ENCODE results near the gene CCNG2. TPM values are rescaled to one million over a fixed set of nuclear protein-coding genes. Genes with fewer than 3 reads are reported as not detected.

The CCNG2 gene
- total and polyA plus RNA-seq, 9 of the 15 experiments (the other 6 are each of a cell fraction or from before 2014, with no cell fraction given) = 0.49 to 6.6 (median 2.9) TPM

- no peak for TF ChIP-seq EP400 (IDR thresholded peaks at IDR 0.05)
- no peak for TF ChIP-seq HMG20A (CRISPR knock-in tag; conservative IDR thresholded peaks at IDR 0.05)
- no peak for TF ChIP-seq NCOR1 (IDR thresholded peaks at IDR 0.05)
- no peak for TF ChIP-seq CREB3L1 (IDR thresholded peaks at IDR 0.05; ENCODE audit: borderline replicate concordance, low read depth)
- TF ChIP-seq MAZ (CRISPR knock-in tag; conservative IDR thresholded peaks at IDR 0.05 in 1 of 2, IDR thresholded peaks at IDR 0.05 in 1 of 2) = no peak
- TF ChIP-seq SIN3A (IDR thresholded peaks at IDR 0.05; ENCODE audit: borderline replicate concordance in 2 of 2, control insufficient read depth in 1 of 2, low read depth in 2 of 2, low read length in 2 of 2) = no peak
- TF ChIP-seq E2F1 (CRISPR knock-in tag; IDR thresholded peaks at IDR 0.05) = no peak
- TF ChIP-seq FOXJ2 (tag; IDR thresholded peaks at IDR 0.05) = no peak
- no peak for TF ChIP-seq DNMT1 (IDR thresholded peaks at IDR 0.05)
- no peak for TF ChIP-seq TOE1 (IDR thresholded peaks at IDR 0.05; ENCODE audit: borderline replicate concordance)
- TF ChIP-seq TOE1 (CRISPR knock-in tag; IDR thresholded peaks at IDR 0.05; ENCODE audit: borderline replicate concordance, low read depth) = no peak
- TF ChIP-seq HOXB6 (CRISPR knock-in tag; IDR thresholded peaks at IDR 0.05; ENCODE audit: borderline replicate concordance) = no peak
- TF ChIP-seq ZNF740 (CRISPR knock-in tag; IDR thresholded peaks at IDR 0.05) = no peak
- no peak for TF ChIP-seq ZNF740 (tag; IDR thresholded peaks at IDR 0.05)
- no peak for TF ChIP-seq ZNF316 (IDR thresholded peaks at IDR 0.05)
- TF ChIP-seq FOSL1 (tag; conservative IDR thresholded peaks at IDR 0.05) = peak; percentile 73
- no peak for TF ChIP-seq GABPB1 (CRISPR knock-in tag; IDR thresholded peaks at IDR 0.05)
- no peak for TF ChIP-seq NR1H2 (CRISPR knock-in tag; IDR thresholded peaks at IDR 0.05)
- TF ChIP-seq SMAD3 (CRISPR knock-in tag; conservative IDR thresholded peaks at IDR 0.05) = no peak
- no peak for TF ChIP-seq IRF2 (CRISPR knock-in tag; IDR thresholded peaks at IDR 0.05)
- TF ChIP-seq PRDM10 (IDR thresholded peaks at IDR 0.05; ENCODE audit: partially characterized antibody) = no peak
Observed at GRCh38 chr4:77146186-77147078, 10.6 kb upstream of the CCNG2 start (continued).
